Measurements from ENCODE around the gene LUZP2.

- no peak for TF ChIP-seq CTCF (IDR thresholded peaks at IDR 0.05; ENCODE audit: low read length)
- no peak for TF ChIP-seq EZH2 (IDR thresholded peaks at IDR 0.05; ENCODE audit: borderline replicate concordance, low read length)
Observed at GRCh38 chr11:24767411-24767810, 270.6 kb downstream of the LUZP2 start.
